HCT116 (cell line): Measurements from ENCODE around the gene NARS2. TPM values are rescaled to one million over a fixed set of nuclear protein-coding genes. Genes with fewer than 3 reads are reported as not detected.

Experiments
- ATAC-seq: fragments of 200-7000 bp; cut with Tn5 transposase; 2 replicates; pipeline ENCODE4 v1.9.1; 2020; ENCODE audit warnings: mild to moderate bottlenecking, moderate library complexity
- BruUV-seq: library from RNA; stranded (reverse); fragments of 400-500 nt; replicated peaks from 2 replicates; lab custom pipeline; 2021; lab: Mats Ljungman, UMichigan
- CTCF ChIA-PET: fragments of 300-600 bp; sonication (Branson Sonifier 250); formaldehyde crosslinking; loops from one replicate; lab custom pipeline; 2021; ENCODE audit warnings: antibody characterized with exemption; lab: Charles Lee
- POLR2A ChIA-PET: fragments of 300-600, 350-600 bp; sonication (Branson Sonifier 250); formaldehyde crosslinking; loops from one replicate; lab custom pipeline; 2021; ENCODE audit warnings: antibody characterized with exemption; lab: Charles Lee
- RAD21 ChIA-PET, 2 experiments: fragments of 300-600 bp; sonication (Branson Sonifier 250); formaldehyde crosslinking; loops; one replicate each; lab custom pipeline; 2023; ENCODE audit warnings: low total read pairs in 2 of 2; ENCODE audit not compliant: uncharacterized antibody in 2 of 2, unreplicated experiment in 2 of 2, low non-redundant PET in 1 of 2; lab: Charles Lee
- DNase-seq: peaks from one replicate; pipeline ENCODE4 v3.0.0-alpha.2; 2010; ENCODE audit warnings: low read depth, low spot score
- H2AFZ ChIP-seq: fragments of 200-600 bp; shearing (Covaris generic), sonication (generic); 2 replicates; pipeline ENCODE4 v1.6.1; 2017; ENCODE audit warnings: low read depth, mixed run types, mixed read lengths, antibody characterized with exemption, low read length; ENCODE audit not compliant: poor library complexity, severe bottlenecking
- H3K27ac ChIP-seq: 2 replicates; pipeline ENCODE4 v1.5.1; 2012; ENCODE audit warnings: low read depth, low read length
- H3K27me3 ChIP-seq: fragments of 200-600 bp; sonication (generic); 2 replicates; pipeline ENCODE4 v1.6.1; 2016; ENCODE audit warnings: mixed run types, low read length, mixed read lengths; ENCODE audit not compliant: insufficient read depth
- H3K36me3 ChIP-seq, 2 experiments: fragments of 200-500 bp in 1 of 2; fragments of 200-600 bp in 1 of 2; sonication (Bioruptor generic) in 1 of 2; sonication (generic) in 1 of 2; 2 replicates each; pipeline versions ENCODE4 v1.5.1 to v1.6.1; 2014 to 2016; ENCODE audit warnings: low read length in 2 of 2, inconsistent platforms in 1 of 2, mixed read lengths in 1 of 2, mixed run types in 1 of 2; ENCODE audit not compliant: insufficient read depth in 2 of 2, control insufficient read depth in 1 of 2
- H3K4me1 ChIP-seq, 2 experiments: fragments of 200-600 bp in 1 of 2; sonication (generic) in 1 of 2; 2 replicates each; pipeline versions ENCODE4 v1.5.1 to v1.6.1; 2012 to 2017; ENCODE audit warnings: low read length in 2 of 2, inconsistent platforms in 1 of 2, mild to moderate bottlenecking in 1 of 2, mixed read lengths in 1 of 2, mixed run types in 1 of 2, moderate library complexity in 1 of 2; ENCODE audit not compliant: insufficient read depth in 2 of 2, control insufficient read depth in 1 of 2
- H3K4me2 ChIP-seq: fragments of 200-600 bp; sonication (generic); 2 replicates; pipeline ENCODE4 v1.6.1; 2017; ENCODE audit warnings: mixed run types, low read length, mixed read lengths
- H3K4me3 ChIP-seq, 2 experiments: fragments of 200-600 bp in 1 of 2; sonication (generic) in 1 of 2; replicated peaks in 1 of 2; 2 replicates each; pipeline ENCODE4 v1.5.1; 2011 to 2016; ENCODE audit warnings: low read length in 2 of 2, control low read depth in 1 of 2, low read depth in 1 of 2, mild to moderate bottlenecking in 1 of 2, mixed read lengths in 1 of 2, mixed run types in 1 of 2
- H3K79me2 ChIP-seq: fragments of 200-600 bp; sonication (generic); 2 replicates; pipeline ENCODE4 v1.6.1; 2017; ENCODE audit warnings: mild to moderate bottlenecking, mixed run types, low read length, moderate library complexity, mixed read lengths; ENCODE audit not compliant: insufficient read depth
- H3K9ac ChIP-seq: fragments of 200-600 bp; sonication (generic); 2 replicates; pipeline ENCODE4 v1.6.1; 2016; ENCODE audit warnings: low read length, mixed read lengths
- H3K9me2 ChIP-seq: fragments of 200-600 bp; sonication (generic), shearing (Covaris generic); 2 replicates; pipeline ENCODE4 v1.6.1; 2017; ENCODE audit warnings: mixed run types, mild to moderate bottlenecking, moderate library complexity; ENCODE audit not compliant: insufficient read depth
- H3K9me3 ChIP-seq, 2 experiments: fragments of 200-500 bp in 1 of 2; fragments of 200-600 bp in 1 of 2; sonication (Bioruptor generic) in 1 of 2; sonication (generic) in 1 of 2; 2 replicates each; pipeline ENCODE4 v1.6.1; 2014 to 2017; ENCODE audit warnings: low read length in 2 of 2, mixed read lengths in 2 of 2, inconsistent platforms in 1 of 2, low read depth in 1 of 2, mild to moderate bottlenecking in 1 of 2, mixed run types in 1 of 2, moderate library complexity in 1 of 2; ENCODE audit not compliant: control insufficient read depth in 1 of 2, insufficient read depth in 1 of 2
- H4K20me1 ChIP-seq: fragments of 200-600 bp; sonication (generic), shearing (Covaris generic); 2 replicates; pipeline ENCODE4 v1.6.1; 2017; ENCODE audit warnings: mixed run types, mild to moderate bottlenecking, moderate library complexity; ENCODE audit not compliant: insufficient read depth
- CBX3 ChIP-seq: IDR thresholded peaks from 2 replicates; pipeline ENCODE4 v1.6.1; 2012; ENCODE audit warnings: low read depth
- CTCF ChIP-seq, 3 experiments: fragments of 200-600 bp in 1 of 3; sonication (generic) in 1 of 3; IDR thresholded peaks in 2 of 3; conservative IDR thresholded peaks in 1 of 3; 2 replicates each; pipeline ENCODE4 v1.5.1; 2012 to 2017; ENCODE audit warnings: low read depth in 2 of 3, low read length in 2 of 3, antibody characterized with exemption in 1 of 3, borderline replicate concordance in 1 of 3, control low read depth in 1 of 3, mild to moderate bottlenecking in 1 of 3, mixed read lengths in 1 of 3, mixed run types in 1 of 3, moderate library complexity in 1 of 3; ENCODE audit not compliant: insufficient read depth in 1 of 3
- EGR1 ChIP-seq: IDR thresholded peaks from 2 replicates; pipeline ENCODE4 v1.6.1; 2012; ENCODE audit warnings: low read depth
- EZH2 ChIP-seq: fragments of 200-600 bp; sonication (generic); IDR thresholded peaks from 2 replicates; pipeline ENCODE4 v1.6.1; 2017; ENCODE audit warnings: antibody characterized with exemption, mixed run types
- EZH2phosphoT487 ChIP-seq: fragments of 200-600 bp; IDR thresholded peaks from 2 replicates; pipeline ENCODE4 v1.6.1; 2018; ENCODE audit warnings: antibody characterized with exemption, borderline replicate concordance
- FOSL1 ChIP-seq: IDR thresholded peaks from 2 replicates; pipeline ENCODE4 v1.6.1; 2012; ENCODE audit warnings: low read depth
- JUND ChIP-seq: IDR thresholded peaks from 2 replicates; pipeline ENCODE4 v1.6.1; 2012
- POLR2A ChIP-seq: IDR thresholded peaks from 2 replicates; pipeline ENCODE4 v1.7.0; 2011; ENCODE audit warnings: borderline replicate concordance; ENCODE audit not compliant: insufficient read depth, insufficient read length; ENCODE audit errors: extremely low read depth
- RAD21 ChIP-seq: IDR thresholded peaks from 2 replicates; pipeline ENCODE4 v1.6.1; 2012; ENCODE audit warnings: low read depth, mild to moderate bottlenecking
- SRF ChIP-seq: IDR thresholded peaks from 2 replicates; pipeline ENCODE4 v1.6.1; 2012; ENCODE audit warnings: low read depth
- ZBTB33 ChIP-seq: IDR thresholded peaks from 2 replicates; pipeline ENCODE4 v1.6.1; 2011; ENCODE audit warnings: mild to moderate bottlenecking, low read length, moderate library complexity; ENCODE audit not compliant: insufficient replicate concordance; ENCODE audit errors: extremely low read depth
- ZNF274 ChIP-seq: fragments of 200-500 bp; sonication (Bioruptor generic); IDR thresholded peaks from 2 replicates; pipeline ENCODE4 v1.6.1; 2014; ENCODE audit warnings: mild to moderate bottlenecking, low read depth, low read length, inconsistent platforms
- intact Hi-C: fragments of 100-400 bp; cut with micrococcal nuclease; formaldehyde crosslinking; loops from 2 replicates; pipeline ENCODE4 v1.10.0; 2022
- total RNA-seq: library from RNA; stranded (reverse); gene quantifications from one replicate; pipeline ENCODE4 v1.2.1, GENCODE V29; 2021; ENCODE audit not compliant: unreplicated experiment

NARS2 gene
- total RNA-seq, 1 experiment from 2014 or later, result 26.0 TPM

GRCh38 chr11:78420796-78421209 is 153.9 kb downstream of the NARS2 start:
- Histone ChIP-seq H3K4me3 (no peak overlapping the region), H3K9me3 (no peaks in the 10 kb centered on the region), H2AFZ (no peak overlapping the region), H3K36me3 (no peaks in the 10 kb centered on the region), H3K9me2 (no peaks in the 10 kb centered on the region), H4K20me1 (no peaks in the 10 kb centered on the region), H3K27me3 (no peaks in the 10 kb centered on the region), H3K4me1 (peaks cover 5 to 19% of the 10 kb centered on the region in 2 experiments; a peak in 3 of 4 replicates), H3K9ac (no peak overlapping the region), H3K79me2 (no peaks in the 10 kb centered on the region), H3K27ac (no peak overlapping the region), H3K4me2 (no peak overlapping the region)
- ATAC-seq, result no peak
- TF ChIP-seq POLR2A (no peak), FOSL1 (no peak), SRF (no peak), JUND (no peak), CTCF (IDR thresholded peaks at IDR 0.05 in 2 of 3, conservative IDR thresholded peaks at IDR 0.05 in 1 of 3; ENCODE audit: borderline replicate concordance in 1 of 3, insufficient read depth in 1 of 3, low read depth in 2 of 3, low read length in 2 of 3) (no peak), CBX3 (no peak), EZH2 (no peak), EZH2phosphoT487 (no peak), RAD21 (no peak), ZNF274 (no peak), EGR1 (no peak), ZBTB33 (no peak)
- no peak for DNase-seq
- CTCF ChIA-PET, result interaction anchor here (1.6 kb wide), 1 partner anchor 144 kb away, joined by 4 read pairs; no protein-coding TSS in a partner anchor
- RAD21 ChIA-PET, result no interaction called here
- POLR2A ChIA-PET, result no interaction called here
- no TSS peak for BruUV-seq
- intact Hi-C loops, result no loop called here
